ENCODE data around the gene SLC35D3.
A peak's percentile ranks its signal among the peaks of the same experiment; 100 is the strongest.
"Not testable (repeated sequence)": the region's sequence is repeated elsewhere in the genome, so short reads cannot be mapped to it uniquely, and the experiment has no call there.

The SLC35D3 gene

DNA sequence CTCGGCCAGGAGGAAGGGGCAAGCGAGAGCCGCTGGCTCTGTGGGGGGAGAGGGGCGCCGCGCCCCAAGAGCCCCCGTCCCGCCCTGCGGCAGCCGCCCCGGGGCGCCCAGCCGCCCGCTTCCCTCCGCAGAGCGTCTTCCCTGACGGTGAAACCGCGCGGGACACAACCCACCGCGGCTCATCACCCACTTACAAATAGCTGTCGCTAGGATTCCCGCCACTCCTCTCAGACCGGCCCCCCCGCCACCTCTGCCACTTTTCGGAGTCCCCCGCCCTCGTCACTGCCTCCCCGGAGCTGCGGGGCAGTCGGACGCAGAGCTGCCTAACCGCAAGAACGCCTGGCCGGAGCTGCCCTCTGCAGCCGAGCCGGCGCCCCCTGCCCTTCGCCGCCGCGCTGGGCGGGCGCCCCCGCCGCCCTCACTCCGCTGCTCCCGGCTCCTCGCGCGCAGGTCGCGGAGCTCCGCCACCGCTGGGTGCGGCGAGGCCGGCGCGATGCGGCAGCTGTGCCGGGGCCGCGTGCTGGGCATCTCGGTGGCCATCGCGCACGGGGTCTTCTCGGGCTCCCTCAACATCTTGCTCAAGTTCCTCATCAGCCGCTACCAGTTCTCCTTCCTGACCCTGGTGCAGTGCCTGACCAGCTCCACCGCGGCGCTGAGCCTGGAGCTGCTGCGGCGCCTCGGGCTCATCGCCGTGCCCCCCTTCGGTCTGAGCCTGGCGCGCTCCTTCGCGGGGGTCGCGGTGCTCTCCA, at the start of gene SLC35D3:
Gene SLC35D3 (plus strand): TSS at position 366 of the 749 bp plus-strand sequence. CDS start 128 bp downstream, at position 494.
- no peak for DNase-seq

DNA sequence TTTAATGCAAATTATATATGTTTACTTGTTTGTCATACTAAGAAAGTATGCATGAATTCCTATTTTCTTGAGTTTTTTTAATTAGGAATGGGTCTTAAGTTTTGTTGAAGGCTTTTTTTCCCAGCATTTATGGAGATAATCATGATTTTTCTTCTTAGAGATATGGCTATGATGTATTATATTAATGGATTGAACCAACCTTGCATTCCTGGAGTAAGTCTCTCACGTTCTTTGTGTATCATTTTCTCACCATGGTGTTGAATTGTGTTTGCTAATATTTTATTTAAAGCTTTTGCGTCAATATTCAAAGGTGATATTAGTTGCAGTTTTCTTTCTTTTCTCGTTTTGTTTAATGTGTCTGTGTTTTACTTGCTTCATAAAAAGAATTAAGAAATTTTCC, 48.4 kb upstream of the SLC35D3 start:
- DNase-seq, result no peak

DNA sequence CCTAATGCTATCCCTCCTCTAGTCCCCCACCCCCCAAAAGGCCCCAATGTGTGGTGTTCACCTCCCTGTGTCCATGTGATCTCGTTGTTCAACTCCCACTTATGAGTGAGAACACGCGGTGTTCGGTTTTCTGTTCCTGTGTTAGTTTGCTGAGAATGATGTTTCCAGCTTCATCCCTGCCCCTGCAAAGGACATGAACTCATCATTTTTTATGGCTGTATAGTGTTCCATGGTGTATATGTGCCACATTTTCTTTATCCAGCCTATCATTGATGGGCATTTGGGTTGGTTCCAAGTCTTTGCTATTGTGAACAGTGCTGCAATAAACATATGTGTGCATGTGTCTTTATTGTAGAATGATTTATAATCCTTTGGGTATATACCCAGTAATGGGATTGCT, 45.6 kb upstream of the SLC35D3 start:
- not testable (repeated sequence) for DNase-seq

DNA sequence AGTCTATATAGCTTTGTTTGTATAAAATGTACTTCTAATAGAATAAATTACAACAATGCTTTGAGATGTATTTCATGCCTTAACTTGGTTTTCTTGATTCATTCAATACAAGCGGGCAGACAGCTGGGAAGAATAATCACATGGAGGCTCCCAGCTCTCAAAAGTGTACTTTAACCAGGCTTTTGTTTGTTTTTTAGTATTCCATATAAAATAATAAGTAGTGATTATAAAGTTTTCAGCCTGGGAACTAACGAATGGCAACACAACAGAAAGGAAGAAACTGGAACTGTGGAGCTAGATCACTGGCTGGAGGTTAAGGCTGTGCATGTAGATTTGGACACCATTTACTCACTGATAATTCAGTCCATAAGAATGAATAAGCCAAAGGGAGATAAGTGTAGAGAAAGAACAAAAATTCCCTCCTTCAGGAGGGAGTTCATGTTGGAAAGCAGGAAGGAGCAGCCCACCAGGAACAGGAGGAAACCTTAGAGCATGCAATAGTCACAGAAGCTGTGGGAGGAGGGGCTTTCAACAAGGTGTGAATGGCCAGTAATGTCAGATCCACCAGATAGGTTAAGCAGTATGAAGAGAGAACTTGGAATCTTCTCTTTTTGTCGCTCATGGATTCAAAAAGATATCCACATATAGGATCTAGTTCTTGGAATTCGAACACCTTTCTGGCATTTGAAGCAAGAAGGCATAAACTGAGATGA, 41.2 kb upstream of the SLC35D3 start:
- no peak for DNase-seq

DNA sequence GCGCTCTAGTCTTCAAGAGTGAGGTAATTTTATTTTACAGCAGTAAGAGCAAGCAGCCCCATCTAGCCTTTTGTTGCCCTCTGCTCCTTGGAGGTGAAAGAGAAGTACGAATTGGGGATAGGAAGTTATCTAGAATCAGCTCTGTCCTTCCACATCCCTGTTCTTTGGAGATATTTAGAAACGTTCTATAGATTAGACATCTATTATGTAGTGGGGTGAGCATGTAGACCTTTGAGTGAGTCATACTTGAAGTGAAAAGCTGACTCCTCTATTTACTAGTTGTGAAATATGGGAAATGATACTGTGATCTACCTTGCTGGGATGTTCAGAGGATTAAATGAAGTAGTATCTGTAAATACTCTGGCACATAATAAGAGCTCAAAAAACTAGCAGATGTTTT, 36.0 kb upstream of the SLC35D3 start:
- no peak for DNase-seq

- no peak for DNase-seq
These were observed 34.1 kb upstream of the SLC35D3 start for GRCh38 chr6:136887953-136888352.

DNA sequence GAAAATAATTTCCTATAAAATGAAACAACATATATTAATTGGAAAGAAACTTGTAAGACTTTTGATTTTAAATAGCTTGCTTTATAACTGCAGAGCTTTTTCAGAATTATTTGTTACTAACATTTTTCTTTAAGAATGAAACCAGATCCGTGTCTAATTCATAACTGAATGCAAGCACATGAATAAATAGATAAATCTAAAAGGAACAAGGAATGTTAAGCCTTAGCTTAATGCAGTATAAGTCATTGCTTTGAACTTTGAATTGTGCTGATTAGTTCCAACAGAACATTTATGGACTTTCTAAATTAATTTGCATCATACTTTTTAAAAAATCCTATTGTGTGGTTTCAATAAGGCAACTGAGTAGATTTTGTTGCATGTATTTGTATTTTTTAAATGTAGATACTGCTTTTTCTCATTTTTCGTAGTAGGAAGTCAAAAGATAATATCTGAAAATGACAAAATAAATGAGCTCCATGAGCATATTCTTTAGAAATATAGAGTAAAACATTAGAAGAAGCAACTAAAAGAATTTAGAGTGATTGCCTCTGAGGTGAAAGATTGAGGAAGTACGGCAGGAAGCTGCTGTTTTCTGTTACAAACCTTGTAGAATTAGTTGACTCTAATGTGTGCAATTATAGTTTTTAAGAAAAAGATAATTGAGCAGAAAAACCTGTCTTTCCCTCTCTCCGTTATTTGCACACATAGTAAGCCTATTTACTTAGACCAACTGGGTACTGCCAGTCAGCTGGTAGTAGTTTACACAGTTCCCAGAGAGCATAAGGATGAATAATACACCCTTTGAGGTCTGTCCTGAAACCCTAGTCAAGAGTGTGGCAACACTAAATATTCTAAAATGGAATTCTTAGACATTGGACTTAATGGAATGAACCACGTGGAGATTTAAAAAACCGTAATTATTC, 32.6 kb upstream of the SLC35D3 start:
- DNase-seq, result peak; percentile 32

DNA sequence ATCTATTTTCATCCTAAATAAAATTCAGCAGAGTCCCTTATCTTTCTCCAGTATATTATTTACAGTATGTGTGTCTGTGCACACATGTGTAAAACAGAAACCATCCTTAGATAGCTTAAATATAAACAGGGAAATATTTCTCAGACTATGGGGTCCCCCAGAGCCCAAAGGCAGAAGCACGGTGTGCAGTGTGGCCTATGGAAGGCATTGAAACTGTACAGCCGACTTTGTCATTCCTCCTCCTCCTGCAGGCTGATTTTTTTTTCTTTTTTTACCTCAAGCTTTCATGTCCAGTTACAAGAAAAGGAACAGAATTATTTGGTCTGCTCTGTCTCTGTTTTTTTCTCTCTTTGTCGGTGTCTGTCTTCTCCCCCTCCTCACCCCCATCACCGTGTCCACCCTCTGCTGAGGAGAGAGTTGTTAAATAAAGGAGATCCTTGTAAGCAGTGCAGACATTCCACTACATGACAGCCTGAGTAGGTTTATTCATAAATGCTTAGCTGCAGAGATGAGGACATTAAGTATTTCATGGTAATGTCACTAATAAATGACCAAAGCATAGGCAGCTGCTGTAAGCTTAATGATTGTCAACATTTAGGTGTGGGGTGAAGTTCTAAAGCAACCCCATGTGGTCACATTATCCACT, 31.8 kb upstream of the SLC35D3 start:
- DNase-seq, result no peak

DNA sequence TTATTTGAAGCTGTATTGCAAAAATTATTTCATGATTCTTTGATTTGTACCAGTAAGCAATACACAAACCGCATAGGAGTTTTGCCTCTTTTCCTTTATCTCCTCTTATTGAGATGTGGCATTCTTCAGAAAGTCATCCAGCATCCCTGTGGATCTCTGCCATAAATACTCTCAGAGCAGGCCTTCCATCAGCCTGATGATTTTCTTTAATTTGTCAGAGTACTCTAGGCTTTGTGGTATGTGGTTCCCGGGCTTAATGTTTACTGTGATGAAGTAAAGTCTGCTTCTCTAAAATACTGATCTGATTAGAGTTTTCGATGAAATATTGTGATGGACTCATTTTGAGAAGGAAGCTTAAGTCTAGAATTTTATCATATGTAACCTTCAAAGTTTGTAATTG, 31.1 kb upstream of the SLC35D3 start:
- DNase-seq, result no peak

GRCh38 chr6:136893187-136893586, 28.9 kb upstream of the SLC35D3 start:
- no peak for DNase-seq

DNA sequence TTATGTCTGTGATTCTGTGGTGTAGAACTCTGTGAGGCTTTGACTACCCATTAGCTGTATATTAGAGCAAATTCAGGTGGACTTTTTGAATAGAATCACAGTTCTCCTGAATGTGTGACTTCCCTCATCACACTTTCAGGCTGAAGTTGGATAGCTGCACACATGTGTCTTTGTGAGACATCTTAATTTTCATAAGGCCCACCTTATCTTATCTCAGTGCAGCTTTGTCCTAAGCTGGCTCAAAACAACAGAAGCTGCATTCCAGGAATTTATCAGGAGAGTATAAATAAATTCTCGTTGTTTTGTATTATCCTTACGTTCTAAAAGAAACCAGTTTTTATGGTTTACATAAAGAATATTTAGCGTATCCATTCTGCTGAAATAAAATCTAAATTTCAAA, 26.2 kb upstream of the SLC35D3 start:
- no peak for DNase-seq

- DNase-seq, result no peak
These were observed 25.0 kb upstream of the SLC35D3 start for GRCh38 chr6:136897071-136897470.

GRCh38 chr6:136901212-136901784, 20.8 kb upstream of the SLC35D3 start:
- DNase-seq, result no peak

GRCh38 chr6:136904477-136904876, 17.6 kb upstream of the SLC35D3 start:
- not testable (repeated sequence) for DNase-seq

DNA sequence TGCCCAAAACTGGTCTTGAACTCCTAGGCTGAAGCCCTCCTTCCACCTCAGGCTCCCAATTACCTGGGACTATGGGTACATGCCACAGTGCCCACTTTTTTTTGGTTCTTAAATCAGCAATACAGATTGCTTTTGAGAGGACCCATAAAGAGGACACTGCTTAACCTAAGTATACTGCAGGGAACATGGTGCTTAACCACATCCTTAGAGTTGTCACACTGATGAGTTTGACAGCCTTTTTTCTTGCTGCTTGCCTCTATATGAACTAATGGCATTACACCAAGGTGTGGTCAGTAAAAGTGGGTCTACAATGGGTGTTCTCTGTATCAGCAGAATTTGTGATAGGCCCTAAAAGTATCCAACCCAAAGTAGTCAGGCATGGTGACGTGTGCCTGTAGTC, 7.2 kb upstream of the SLC35D3 start:
- no peak for DNase-seq

DNA sequence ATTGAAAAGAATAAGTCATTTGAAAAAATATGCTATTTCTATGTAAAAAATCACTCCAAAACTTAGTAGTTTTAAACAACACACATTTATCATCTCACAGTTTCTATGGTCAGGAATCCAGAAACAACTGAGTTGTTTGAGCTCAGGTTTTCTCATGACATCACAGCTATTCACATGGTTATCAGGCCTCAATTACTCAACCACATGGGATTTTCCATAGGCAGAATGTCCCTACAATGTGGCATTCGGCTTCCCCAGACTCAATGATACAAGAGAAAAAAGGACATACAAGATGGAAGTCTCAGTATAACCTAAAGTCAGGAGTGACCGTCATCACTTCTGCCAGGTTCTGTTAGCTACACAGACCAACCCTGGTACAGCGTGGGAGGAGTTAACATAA, 3.4 kb upstream of the SLC35D3 start:
- no peak for DNase-seq

DNA sequence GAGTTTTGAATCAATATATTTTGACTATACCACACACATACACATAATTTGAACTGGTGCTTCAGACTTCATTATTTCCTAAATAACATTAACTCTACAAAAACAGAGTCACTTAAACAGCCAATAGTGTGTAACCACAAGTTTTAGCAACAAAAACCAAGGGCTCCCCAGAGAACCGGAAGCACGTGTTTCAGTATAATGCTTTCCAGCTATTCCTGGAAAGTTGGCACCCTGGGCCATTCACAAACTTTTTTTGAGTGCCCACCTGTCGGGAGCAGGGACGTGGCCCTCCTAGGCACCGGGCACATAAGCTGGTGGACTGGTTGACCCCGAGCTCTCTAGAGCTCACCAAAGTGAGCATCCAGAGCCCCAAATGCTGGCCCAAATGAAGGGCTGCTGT, 1.9 kb upstream of the SLC35D3 start:
- DNase-seq, result peak; percentile 26

DNA sequence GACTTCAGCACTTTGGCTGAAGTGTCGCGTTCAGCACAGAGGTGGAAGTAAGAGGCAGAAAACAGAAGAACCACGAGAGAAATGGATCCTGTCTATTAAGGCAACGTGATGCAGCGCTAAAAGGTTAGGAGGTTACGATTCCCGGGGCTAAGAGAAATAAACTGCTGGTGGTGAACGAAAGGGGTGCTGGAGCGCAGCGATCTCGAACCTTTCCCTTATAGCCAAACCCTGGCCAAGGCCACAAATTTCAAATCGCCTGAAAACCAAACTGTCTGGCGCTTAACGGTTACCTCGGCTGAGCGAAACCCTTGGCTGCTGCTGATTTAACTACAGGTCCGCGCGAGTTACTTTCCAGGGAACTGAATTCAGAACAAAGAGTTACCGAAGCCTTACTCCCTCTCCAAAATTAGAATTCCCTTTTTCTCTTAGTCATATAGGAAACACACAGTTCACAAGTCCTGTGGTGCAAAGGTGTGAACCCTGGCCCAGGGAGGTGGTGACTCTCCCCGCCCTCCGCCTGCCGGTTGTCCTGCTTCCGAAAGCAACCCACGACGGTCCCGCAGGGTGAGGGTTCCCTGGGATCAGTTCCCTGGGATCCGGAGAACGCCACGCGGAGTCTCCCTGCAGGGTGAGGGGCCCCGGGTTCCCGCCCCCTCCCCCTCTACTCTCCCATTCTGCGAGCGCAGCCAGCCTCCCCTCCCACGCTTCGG, 1.3 kb upstream of the SLC35D3 start:
- DNase-seq, result no peak

GRCh38 chr6:136921381-136921935, 643 bp upstream of the SLC35D3 start:
- DNase-seq, result no peak

DNA sequence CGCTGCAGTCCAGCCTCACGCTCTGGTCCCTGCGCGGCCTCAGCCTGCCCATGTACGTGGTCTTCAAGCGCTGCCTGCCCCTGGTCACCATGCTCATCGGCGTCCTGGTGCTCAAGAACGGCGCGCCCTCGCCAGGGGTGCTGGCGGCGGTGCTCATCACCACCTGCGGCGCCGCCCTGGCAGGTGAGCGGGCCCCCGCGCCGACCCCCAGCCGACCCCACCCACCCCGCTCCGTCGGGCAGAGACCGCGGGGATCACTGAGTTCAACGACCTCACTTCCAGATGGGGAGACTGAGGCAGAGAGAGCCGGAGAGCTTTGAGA, 545 bp downstream of the SLC35D3 start:
- DNase-seq, result no peak

- DNase-seq, result no peak
These were observed 1.2 kb downstream of the SLC35D3 start for GRCh38 chr6:136923116-136923953.

Data from GF-D8 (cell line).